ENCODE results near the gene JMY.
A peak's percentile ranks its signal among the peaks of the same experiment; 100 is the strongest.
"Not testable (repeated sequence)": the region's sequence is repeated elsewhere in the genome, so short reads cannot be mapped to it uniquely, and the experiment has no call there.

The JMY gene

DNA sequence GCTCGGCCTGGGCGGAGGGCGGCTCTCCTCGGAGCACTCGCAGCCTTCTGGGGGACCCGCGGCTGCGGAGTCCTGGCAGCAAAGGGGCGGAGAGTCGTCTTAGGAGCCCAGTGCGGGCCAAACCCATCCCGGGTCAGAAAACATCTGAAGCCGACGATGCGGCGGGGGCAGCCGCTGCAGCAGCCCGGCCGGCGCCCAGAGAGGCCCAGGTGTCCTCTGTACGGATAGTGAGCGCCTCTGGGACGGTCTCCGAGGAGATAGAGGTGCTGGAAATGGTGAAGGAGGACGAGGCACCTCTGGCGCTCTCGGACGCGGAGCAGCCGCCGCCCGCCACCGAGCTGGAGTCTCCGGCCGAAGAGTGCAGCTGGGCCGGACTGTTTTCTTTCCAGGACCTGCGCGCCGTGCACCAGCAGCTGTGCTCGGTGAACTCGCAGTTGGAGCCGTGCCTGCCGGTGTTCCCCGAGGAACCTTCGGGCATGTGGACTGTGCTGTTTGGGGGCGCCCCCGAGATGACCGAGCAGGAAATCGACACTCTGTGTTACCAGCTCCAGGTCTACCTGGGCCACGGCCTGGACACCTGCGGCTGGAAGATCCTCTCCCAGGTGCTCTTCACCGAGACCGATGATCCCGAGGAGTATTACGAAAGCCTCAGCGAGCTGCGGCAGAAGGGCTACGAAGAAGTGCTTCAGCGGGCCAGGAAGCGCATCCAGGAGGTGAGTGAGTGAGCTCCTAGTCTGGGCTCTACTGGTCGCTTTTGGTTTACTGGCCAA, 1.2 kb downstream of the JMY start:
- DNase-seq = no peak

GRCh38 chr5:79237740-79238560, 2.0 kb downstream of the JMY start:
- DNase-seq = peak; percentile 13

DNA sequence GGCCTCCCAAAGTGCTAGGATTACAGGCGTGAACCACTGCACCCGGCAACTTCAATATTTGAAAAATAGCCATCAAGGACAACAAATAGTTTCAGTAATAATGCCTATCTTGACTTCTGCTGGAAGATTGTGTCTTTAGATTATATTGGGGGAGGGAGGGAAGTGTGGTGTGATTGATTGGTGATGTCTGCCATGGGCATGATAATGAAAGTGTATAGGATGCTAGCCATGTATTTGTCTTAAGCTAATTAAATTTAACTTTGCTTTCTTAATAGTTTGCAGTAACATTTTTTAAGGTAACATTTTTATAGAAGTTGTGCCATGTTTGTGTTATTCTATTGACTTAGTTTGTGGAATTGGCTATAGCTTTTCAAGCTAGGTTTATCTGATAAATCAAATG, 4.6 kb downstream of the JMY start:
- no peak for DNase-seq

DNA sequence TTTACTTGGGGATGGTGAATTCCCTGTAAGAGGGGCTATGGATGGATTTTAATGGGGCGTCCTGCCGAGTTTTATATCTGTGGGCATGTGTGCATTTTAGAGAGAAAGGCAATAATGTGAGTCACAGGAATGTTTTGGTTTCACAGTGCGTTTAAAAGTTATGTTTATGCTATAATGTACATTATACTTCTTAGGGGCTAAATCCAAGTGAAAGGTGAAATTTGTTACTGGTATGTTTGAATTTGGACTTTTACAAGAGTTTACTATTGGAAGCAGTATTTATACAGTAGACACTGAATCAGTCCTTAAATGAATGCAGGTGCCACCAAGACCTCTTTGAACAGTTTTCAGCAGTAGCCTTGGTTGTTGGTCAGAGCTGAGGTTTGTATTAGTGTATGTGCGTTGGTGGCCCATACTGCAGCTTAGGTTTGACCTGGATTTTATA, 5.6 kb downstream of the JMY start:
- DNase-seq = no peak

DNA sequence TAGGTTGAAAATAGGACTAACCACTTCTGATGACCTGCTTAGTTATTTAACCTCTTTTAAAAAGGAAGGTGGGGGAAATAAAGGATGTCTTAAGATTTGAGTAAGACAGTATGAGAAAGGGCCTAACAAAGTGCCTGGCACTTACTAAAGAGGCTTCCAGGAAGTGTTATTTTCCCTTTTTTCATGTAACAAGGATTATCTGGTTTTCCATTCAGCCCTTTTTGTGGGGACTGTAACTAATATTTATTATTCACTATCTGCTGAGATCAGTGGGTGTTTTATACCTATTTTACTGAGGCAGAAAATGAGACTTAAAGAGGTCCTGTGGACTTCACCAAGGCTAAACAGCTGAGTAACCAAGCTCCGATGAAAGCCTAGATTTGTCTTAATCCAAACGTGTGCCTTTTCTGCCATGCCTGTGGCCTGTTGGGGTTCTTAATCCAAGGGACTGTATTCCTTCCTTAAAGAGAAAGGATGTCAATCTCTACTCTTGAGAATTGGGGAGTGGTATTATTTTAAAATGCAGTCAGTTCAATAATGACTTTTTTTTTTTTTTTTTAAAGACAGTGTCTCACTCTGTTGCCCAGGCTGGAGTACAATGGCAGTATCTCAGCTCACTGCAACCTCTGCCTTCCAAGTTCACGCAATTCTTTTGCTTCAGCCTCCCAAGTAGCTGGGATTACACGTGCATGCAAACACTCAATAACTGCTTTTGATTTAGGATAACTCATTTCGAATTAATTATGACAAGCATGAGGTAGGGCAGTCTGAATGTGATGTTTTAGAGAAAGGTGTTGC, 6.5 kb downstream of the JMY start:
- DNase-seq = no peak

GRCh38 chr5:79243224-79243623, 7.3 kb downstream of the JMY start:
- DNase-seq = no peak

DNA sequence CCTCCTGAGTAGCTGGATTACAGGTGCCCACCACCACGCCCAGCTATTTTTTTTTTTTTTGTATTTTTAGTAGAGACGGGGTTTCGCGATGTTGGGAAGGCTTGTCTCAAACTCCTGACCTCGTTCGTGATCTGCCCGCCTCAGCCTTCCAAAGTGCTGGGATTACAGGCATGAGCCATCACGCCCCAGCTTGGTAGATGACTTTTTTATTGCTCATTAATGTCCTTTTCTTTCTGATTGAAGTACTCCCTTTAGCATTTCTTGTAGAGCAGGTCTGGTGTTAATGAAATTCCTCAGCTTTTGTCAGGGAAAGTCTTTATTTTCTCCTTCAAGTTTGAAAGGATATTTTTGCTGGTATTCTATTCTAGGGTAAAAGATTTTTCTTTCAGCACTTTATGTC, 18.1 kb downstream of the JMY start:
- DNase-seq = not testable (repeated sequence)

DNA sequence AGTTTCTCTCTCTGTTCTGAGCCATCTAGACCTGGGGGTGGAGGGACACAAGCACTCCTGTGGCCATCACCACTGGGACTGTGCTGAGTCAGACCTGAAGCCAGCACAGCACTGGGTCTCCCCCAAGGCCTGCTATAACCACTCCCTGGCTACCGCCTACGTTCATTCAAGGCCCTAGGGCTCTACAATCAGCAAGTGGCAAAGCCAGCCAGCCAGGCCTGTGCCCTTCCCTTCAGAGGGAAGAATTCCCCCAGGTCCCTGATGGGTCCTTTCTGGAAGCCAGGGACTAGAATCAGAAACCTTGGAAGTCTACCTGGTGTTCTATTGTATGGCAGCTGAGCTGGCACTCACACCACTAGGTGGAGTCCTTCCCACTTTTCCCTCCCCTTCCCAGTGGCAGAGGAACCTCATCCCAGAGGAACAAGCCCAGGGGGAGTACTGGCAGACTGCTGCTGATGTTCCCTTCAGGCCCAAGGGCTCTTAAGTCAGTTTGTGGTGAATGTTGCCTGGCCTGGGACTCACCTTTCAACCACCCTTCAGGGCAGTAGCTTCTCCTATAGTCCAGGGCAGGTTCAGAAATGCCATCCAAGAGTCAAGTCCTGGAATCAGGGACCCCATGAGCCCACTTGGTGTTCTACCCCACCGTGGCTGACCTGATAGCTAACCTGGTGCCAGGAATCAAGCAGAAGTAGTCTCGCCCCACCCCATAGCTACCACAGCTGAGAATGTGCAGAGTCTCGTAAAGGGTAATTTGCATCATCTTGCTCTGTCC, 20.0 kb downstream of the JMY start:
- DNase-seq = no peak

DNA sequence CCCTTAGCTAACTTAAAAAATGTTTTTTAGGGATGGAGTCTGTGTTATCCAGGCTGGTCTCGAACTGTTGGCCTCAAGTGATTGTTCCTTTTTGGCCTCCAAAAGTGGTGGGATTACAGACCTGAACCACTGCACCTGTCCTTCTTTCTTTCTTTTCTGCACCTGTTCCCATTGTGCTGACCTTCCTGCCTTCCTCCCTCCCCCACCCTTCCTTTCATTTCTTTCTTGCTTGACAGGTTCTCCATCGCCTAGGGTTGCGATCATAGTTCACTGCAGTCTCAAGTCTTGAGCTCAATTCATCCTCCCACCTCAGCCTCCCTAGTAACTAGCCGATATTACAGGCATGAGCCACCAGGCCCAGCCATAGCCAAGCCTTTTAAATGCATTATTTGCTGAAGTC, 20.6 kb downstream of the JMY start:
- no peak for DNase-seq

GRCh38 chr5:79257314-79257713, 21.4 kb downstream of the JMY start:
- no peak for DNase-seq

- no peak for DNase-seq
These were observed 22.9 kb downstream of the JMY start for GRCh38 chr5:79258801-79259200.

DNA sequence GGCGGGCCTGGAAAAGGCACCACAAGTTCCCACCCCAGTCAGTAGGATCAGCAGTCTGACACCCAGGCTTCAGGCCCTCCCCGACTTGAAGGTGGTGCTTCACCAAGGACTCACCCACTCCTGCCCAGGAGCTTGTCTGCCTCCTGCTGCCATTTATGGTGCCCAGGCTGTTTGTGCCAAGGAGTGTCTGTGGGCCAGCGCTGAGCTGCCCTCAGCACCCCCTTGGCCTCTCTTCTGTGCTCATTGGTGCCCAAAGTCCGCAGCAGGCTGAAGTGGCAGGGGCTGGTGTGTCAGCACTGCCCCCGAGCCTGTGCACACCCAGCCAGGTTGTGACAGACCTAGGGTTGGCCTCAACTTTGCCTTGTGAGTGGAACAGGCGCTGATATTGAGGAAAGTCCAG, 23.5 kb downstream of the JMY start:
- DNase-seq = no peak

- DNase-seq = no peak
These were observed 23.9 kb downstream of the JMY start for GRCh38 chr5:79259810-79260209.

- no peak for DNase-seq
These were observed 26.0 kb downstream of the JMY start for GRCh38 chr5:79261897-79262296.

DNA sequence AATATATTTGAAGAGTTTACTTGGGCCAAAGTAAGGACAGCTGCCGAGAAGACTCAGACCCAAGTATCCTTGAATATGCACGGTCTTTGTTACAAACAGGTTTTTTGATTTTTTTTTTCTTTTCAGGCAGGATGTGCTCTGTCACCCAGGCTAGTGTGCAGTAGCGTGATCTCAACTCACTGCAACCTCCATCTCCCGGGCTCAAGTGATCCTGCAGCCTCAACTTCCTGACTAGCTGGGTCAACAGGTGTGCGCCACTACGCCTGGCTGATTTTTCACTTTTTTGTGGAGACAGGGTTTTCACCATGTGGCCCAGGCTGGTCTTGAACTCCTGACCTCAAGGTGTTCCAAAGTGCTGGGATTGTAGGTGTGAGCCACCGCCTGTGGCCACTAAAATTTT, 27.4 kb downstream of the JMY start:
- no peak for DNase-seq

DNA sequence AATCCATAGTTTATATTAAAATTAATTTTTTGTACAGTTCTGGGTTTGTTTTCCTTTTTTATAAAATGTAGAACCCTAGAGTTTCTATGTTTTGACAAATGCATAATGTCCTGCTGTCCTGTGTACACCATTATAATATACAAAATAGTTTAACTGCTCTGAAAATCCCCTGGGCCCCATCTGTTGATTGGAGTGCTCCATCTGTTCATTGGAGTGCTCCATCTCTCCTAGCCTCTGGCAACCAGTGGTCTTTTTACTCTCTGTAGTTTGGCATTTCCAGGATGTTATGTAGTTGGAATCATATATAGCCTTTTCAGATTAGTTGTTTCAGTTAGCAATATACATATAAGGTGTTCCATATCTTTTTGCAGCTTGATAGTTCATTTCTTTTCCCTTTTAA, 31.2 kb downstream of the JMY start:
- DNase-seq = no peak

GRCh38 chr5:79269733-79270166, 33.8 kb downstream of the JMY start:
- no peak for DNase-seq

DNA sequence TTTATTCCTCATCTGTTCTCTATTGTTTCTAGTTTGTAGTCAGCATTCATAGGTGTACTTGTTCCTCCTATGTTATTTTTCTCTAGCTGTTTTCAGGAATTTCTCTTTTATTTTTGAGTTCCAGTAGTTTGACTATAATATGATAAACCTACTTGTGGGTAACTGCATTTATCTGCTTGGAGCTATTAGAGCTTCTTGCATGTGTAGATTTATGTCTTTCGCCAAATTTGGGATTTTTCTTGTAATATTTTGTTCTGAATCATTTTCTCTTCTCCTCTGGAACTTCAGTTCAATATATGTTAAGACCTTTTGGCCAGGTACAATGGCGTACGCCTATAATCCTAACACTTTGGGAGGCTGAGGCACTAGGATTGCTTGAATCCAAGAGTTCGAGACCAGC, 37.4 kb downstream of the JMY start:
- no peak for DNase-seq

GRCh38 chr5:79284846-79285245, 48.9 kb downstream of the JMY start:
- DNase-seq = no peak

DNA sequence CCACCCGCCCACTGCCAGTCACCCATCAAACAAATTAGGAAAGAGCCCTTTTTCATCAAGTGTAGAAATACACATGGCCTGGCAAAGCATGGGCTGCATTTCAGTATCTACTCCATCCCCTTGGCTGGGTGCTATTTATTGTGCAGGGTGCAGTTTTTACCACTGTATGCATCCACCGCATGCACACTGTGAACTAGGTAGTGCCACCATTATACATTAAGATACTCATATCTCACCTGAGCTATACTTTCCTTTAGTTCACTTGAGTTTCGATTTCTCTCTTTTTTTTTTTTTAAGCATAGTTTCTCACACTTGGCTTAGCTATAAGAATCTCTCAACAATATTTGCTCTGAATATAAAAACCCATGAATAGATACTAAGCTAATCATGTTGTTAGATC, 49.4 kb downstream of the JMY start:
- no peak for DNase-seq

GRCh38 chr5:79285833-79286232, 49.9 kb downstream of the JMY start:
- no peak for DNase-seq

DNA sequence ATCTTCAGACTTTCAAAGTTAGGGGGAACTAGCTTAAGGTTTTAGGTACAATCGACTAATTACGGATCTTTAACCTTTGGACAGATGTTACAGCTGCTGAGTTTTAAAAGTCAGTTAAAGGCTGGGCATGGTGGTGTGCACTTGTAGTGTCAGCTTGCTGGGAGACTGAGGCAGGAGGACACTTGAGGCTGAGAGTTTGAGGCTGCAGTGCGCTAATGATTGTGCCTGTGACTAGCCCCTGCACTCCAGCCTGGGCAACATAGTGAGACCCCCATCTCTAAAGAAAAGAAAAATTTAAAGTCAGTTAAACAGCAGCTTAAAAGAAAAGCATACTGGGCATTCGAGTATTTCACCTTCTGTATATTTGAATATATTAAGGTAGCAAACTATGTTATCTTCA, 51.4 kb downstream of the JMY start:
- no peak for DNase-seq

GRCh38 chr5:79287907-79288306, 52.0 kb downstream of the JMY start:
- DNase-seq = no peak
